ENCODE results near the gene CACNA1C.

GRCh38 chr12:2578772-2579171 is 526.0 kb downstream of the CACNA1C start:
- TF ChIP-seq CTCF (IDR thresholded peaks at IDR 0.05; ENCODE audit: low read depth, low read length, poor library complexity, severe bottlenecking) (no peak), EZH2phosphoT487 (IDR thresholded peaks at IDR 0.05; ENCODE audit: borderline replicate concordance, low read length) (no peak)

Data from DOHH2 (cell line).